ENCODE data around the gene ACP5. TPM values are rescaled to one million over a fixed set of nuclear protein-coding genes. Genes with fewer than 3 reads are reported as not detected.

The ACP5 gene
- total RNA-seq, 3 donors from 2014 or later: 24.3 to 35.1 (median 24.9) TPM

DNA sequence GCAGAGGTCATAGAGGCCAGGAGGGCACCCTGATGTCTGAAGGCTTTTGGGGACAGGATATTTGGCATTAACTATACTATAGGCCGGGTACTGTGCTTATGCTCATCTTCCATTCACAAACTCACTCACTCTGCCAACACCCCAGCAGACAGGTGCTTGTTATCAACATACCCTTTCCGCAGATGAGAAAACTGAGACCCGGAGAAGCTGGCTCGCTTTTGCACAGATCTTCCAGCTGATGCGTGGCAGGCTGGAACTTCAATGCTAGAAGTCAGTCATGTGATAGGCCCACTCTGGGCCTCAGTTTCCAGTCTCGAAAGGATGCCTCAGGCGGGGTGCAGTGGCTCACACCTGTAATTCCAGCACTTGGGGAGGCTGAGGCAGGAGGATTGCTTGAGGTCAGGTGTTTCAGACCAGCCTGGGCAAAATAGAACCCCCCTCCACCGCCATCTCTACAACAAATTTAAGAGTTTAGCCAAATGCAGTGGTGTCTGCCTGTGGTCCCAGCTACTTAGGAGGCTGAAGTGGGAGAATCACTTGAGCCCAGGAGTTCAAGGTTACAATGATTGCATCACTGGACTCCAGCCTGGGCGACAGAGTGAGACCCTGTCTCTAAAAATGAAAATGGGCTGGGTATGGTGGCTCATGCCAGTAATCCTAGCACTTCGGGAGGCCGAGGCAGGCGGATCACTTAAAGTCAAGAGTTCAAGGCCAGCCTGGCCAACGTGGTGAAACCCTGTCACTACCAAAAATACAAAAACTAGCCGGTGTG is 29.3 kb downstream of the ACP5 start:
- no peaks in the 10 kb centered on the region for H3K36me3 ChIP-seq (ENCODE audit: low read depth)
- ATAC-seq: no peak

DNA sequence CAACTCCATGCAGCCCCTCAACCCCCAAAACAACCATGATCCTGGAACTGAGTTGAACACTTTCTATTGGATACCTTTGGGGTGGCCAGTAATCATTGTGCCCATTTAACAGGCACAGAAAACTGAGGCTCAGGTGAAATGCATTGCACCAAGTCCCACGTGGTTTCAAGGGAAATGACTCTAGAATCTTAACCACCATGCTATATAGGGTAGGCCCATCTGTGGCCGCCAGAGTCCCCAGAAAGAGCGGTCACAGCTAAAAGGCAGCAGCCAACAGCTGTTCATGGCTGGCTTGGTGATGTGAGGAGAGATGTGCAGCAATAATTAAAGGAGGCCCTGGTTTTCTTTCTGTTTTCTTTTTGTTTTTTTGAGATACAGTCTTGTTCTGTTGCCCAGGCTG is 36.2 kb downstream of the ACP5 start:
- no peaks in the 10 kb centered on the region for H3K9me3 ChIP-seq
- no peak overlapping the region for H3K4me3 ChIP-seq
- TF ChIP-seq, protein P1, sequence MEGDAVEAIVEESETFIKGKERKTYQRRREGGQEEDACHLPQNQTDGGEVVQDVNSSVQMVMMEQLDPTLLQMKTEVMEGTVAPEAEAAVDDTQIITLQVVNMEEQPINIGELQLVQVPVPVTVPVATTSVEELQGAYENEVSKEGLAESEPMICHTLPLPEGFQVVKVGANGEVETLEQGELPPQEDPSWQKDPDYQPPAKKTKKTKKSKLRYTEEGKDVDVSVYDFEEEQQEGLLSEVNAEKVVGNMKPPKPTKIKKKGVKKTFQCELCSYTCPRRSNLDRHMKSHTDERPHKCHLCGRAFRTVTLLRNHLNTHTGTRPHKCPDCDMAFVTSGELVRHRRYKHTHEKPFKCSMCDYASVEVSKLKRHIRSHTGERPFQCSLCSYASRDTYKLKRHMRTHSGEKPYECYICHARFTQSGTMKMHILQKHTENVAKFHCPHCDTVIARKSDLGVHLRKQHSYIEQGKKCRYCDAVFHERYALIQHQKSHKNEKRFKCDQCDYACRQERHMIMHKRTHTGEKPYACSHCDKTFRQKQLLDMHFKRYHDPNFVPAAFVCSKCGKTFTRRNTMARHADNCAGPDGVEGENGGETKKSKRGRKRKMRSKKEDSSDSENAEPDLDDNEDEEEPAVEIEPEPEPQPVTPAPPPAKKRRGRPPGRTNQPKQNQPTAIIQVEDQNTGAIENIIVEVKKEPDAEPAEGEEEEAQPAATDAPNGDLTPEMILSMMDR (IDR thresholded peaks at IDR 0.05): no peak
- intact Hi-C loops (cut with DNase I, micrococcal nuclease): no loop called here
- no peak for DNase-seq
- ATAC-seq: no peak
- H3K4me1 ChIP-seq (ENCODE audit: low read depth): peaks cover 2% of the 10 kb centered on the region
- no peaks in the 10 kb centered on the region for H3K36me3 ChIP-seq (ENCODE audit: low read depth)

More for the DNA sequence above, 29.3 kb downstream of the ACP5 start:
- H3K9me3 ChIP-seq: no peaks in the 10 kb centered on the region
- no peak for DNase-seq
- no peaks in the 10 kb centered on the region for H3K4me1 ChIP-seq (ENCODE audit: low read depth)
- H3K4me3 ChIP-seq: no peak overlapping the region
- TF ChIP-seq, protein P1 (IDR thresholded peaks at IDR 0.05): no peak
- intact Hi-C loops (cut with DNase I, micrococcal nuclease): no loop called here

DNA sequence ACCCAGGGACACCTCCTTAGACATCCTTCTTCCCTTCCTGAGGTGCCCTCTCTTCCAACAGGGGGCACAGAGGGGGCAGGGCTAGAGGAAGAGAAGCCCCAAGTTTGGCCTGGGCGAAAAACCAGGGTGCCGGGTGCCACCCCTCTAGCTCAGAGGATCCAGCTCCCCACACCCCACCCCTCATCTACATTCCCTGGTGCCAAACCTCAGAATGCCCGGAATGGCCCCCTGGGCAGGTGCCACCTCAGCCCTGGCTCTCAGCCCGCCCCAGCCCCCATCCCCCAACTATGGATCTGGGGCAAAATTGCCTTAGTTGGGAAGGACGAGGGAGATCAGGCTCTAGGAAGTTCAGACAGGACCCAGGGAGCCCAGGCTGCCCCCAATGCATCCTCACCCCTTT is 36.8 kb downstream of the ACP5 start:
- intact Hi-C loops (cut with DNase I, micrococcal nuclease): no loop called here
- Histone ChIP-seq H3K4me3 (no peak overlapping the region), H3K36me3 (ENCODE audit: low read depth) (no peaks in the 10 kb centered on the region), H3K4me1 (ENCODE audit: low read depth) (peaks cover 4% of the 10 kb centered on the region), H3K9me3 (no peaks in the 10 kb centered on the region)
- ATAC-seq (no peak), DNase-seq (no peak)
- TF ChIP-seq, protein P1 (IDR thresholded peaks at IDR 0.05): no peak

DNA sequence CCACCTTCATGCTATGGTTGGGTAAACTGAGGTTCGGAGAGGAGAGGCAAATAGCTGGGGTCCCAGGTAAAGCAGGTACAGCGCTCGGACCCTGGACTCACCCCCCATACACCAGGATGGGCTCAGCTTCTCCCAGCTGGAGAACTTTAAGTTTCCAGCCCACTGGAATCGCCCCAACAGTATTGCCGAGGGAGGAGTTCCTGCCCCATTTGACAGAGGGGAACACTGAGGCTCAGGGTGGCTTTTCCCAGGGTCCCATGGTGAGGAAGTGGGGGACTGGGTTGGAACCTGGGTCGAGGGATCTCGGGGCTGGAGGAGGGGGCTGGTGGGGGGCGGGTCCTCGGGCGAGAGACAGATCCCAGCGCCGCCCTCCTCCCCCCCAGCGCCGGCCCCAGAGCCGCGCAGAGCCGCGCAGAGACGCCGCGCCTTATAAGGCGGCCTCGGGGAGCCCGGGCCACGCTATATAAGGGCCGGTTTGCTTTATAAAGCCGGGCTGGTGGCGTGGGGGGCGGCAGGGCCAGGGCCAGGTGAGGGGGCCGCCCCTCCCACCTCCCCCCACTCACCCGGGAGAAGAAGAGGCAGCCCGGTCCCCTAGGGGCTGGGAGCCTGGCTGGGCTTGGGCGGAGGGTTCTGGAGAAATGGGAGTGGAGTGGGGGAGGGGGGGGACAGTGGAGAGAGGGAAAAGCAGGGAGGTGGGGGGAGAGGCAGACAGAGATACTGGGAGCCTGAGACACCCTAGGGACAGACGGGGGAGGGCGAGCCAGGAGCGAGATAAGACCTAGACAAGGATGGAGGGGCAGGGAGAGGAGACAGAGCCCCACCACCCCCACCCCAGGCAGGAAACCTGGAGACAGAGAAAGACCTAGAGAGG is 37.7 kb downstream of the ACP5 start:
- Histone ChIP-seq H3K4me1 (ENCODE audit: low read depth) (peaks cover 7% of the 10 kb centered on the region), H3K9me3 (no peaks in the 10 kb centered on the region), H3K36me3 (ENCODE audit: low read depth) (no peaks in the 10 kb centered on the region), H3K4me3 (no peak overlapping the region)
- TF ChIP-seq, protein P1 (IDR thresholded peaks at IDR 0.05): no peak
- intact Hi-C loops (cut with DNase I, micrococcal nuclease): no loop called here
- DNase-seq (peak in 1 of 3 donors; percentile 43), ATAC-seq (no peak)

DNA sequence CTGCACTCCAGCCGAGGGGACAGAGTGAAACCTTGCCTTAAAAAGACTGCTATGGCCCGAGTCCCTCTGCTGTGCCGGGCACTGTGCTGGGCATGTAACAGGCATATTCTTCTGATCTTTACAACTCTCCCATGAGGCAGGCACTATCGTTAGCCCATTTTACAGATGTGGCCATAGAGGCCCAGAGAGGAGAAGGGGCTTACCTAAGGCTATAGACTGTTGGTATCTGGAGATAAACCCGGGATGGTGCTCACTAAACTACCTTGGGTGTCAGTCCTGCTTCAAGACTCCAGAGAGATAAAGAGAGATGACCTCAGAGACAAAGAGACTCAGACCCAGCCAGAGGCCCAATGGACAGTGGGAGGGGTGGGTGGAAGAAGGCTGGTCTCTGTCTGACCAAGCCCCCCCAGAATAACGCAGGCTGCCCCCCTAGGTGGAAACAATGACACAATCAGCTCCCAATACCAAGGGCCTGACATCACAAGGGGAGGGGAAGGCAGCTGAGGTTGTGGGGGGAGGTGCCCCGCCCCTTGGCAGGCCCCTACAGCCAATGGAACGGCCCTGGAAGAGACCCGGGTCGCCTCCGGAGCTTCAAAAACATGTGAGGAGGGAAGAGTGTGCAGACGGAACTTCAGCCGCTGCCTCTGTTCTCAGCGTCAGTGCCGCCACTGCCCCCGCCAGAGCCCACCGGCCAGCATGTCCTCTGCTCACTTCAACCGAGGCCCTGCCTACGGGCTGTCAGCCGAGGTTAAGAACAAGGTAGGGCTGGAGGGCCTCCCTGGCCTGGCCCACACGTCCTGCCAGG is 39.0 kb downstream of the ACP5 start, which contains the start of gene CNN1:
CNN1 (plus strand) TSS at position 620 of the 805 bp plus-strand sequence; CDS start at position 697, 77 bp downstream.
- H3K4me1 ChIP-seq (ENCODE audit: low read depth): peaks cover 7% of the 10 kb centered on the region
- TF ChIP-seq, protein P1 (IDR thresholded peaks at IDR 0.05): no peak
- intact Hi-C loops (cut with DNase I, micrococcal nuclease): no loop called here
- H3K36me3 ChIP-seq (ENCODE audit: low read depth): no peaks in the 10 kb centered on the region
- H3K9me3 ChIP-seq: no peaks in the 10 kb centered on the region
- peak; percentile 51 to 63 (median 57) for DNase-seq
- no peak within 1 kb of the TSS for H3K4me3 ChIP-seq
- ATAC-seq: peak; percentile 33

Measured in mucosa of descending colon (tissue), 3 donors.